B cell (primary cell): ENCODE data around the gene ADGRV1. TPM values are rescaled to one million over a fixed set of nuclear protein-coding genes. Genes with fewer than 3 reads are reported as not detected.

Experiments
- ATAC-seq: fragments of 200-7000 bp; cut with Tn5 transposase; one replicate; pipeline ENCODE4 v1.10.0; 2021; ENCODE audit warnings: low read depth, mild to moderate bottlenecking, moderate number of reproducible peaks, moderate library complexity
- CTCF ChIA-PET: fragments of 350-600 bp; sonication (Branson Sonifier 250); formaldehyde crosslinking; loops from one replicate; lab custom pipeline; 2021; ENCODE audit warnings: antibody characterized with exemption, inconsistent platforms; lab: Charles Lee
- POLR2A ChIA-PET: fragments of 350-600 bp; sonication (Branson Sonifier 250); formaldehyde crosslinking; loops from one replicate; lab custom pipeline; 2021; ENCODE audit warnings: antibody characterized with exemption; lab: Charles Lee
- DNase-seq: peaks from one replicate; pipeline ENCODE4 v3.0.0; 2013
- H2AFZ ChIP-seq: 2 replicates; pipeline ENCODE4 v1.6.1; 2012; ENCODE audit warnings: mild to moderate bottlenecking, low read depth, low read length; ENCODE audit not compliant: insufficient read depth, poor library complexity, severe bottlenecking
- H3K27ac ChIP-seq, 2 donors: 1 replicate in 1 of 2; 2 replicates in 1 of 2; pipeline ENCODE4 v1.5.1; 2012 to 2013; ENCODE audit warnings: low read length in 2 of 2, mild to moderate bottlenecking in 2 of 2, moderate library complexity in 1 of 2
- H3K27me3 ChIP-seq, 4 experiments: fragments of 200-600 bp in 1 of 4; sonication (generic) in 1 of 4; replicated peaks in 1 of 4; 1 replicate in 2 of 4; 2 replicates in 2 of 4; pipeline versions ENCODE4 v1.6.1 to v1.7.0; 2013 to 2016; ENCODE audit warnings: low read length in 3 of 4, mild to moderate bottlenecking in 2 of 4, mixed read lengths in 1 of 4, moderate library complexity in 1 of 4; ENCODE audit not compliant: insufficient read depth in 4 of 4, control insufficient read depth in 3 of 4; ENCODE audit errors: control extremely low read depth in 1 of 4
- H3K36me3 ChIP-seq, 2 experiments: replicated peaks in 1 of 2; 1 replicate in 1 of 2; 2 replicates in 1 of 2; pipeline versions ENCODE4 v1.6.1 to v1.7.1; 2013; ENCODE audit warnings: low read length in 1 of 2; ENCODE audit not compliant: insufficient read depth in 2 of 2, control insufficient read depth in 1 of 2; ENCODE audit errors: control extremely low read depth in 1 of 2, extremely low read depth in 1 of 2
- H3K4me1 ChIP-seq, 2 donors: fragments of 200-600 bp in 1 of 2; sonication (generic) in 1 of 2; 1 replicate in 1 of 2; 2 replicates in 1 of 2; pipeline versions ENCODE4 v1.5.1 to v1.6.1; 2013 to 2017; ENCODE audit warnings: low read length in 2 of 2; ENCODE audit not compliant: control insufficient read depth in 2 of 2, insufficient read depth in 2 of 2
- H3K4me2 ChIP-seq: replicated peaks from 2 replicates; pipeline ENCODE3; 2012; ENCODE audit warnings: mild to moderate bottlenecking, low read depth, low read length; ENCODE audit not compliant: poor library complexity, severe bottlenecking
- H3K4me3 ChIP-seq, 5 experiments: fragments of 200-600 bp in 1 of 5; sonication (generic) in 1 of 5; 1 replicate in 3 of 5; 2 replicates in 2 of 5; pipeline versions ENCODE4 v1.5.1 to v1.7.0; 2011 to 2016; ENCODE audit warnings: low read length in 4 of 5, mild to moderate bottlenecking in 4 of 5, low read depth in 2 of 5, control low read depth in 1 of 5, moderate library complexity in 1 of 5; ENCODE audit not compliant: insufficient read depth in 1 of 5; ENCODE audit errors: control extremely low read depth in 1 of 5, extremely low read depth in 1 of 5
- H3K79me2 ChIP-seq: fragments of 200-600 bp; sonication (generic); one replicate; pipeline ENCODE4 v1.6.0; 2016; ENCODE audit warnings: low read length; ENCODE audit not compliant: control insufficient read depth, insufficient read depth
- H3K9ac ChIP-seq: fragments of 200-600 bp; sonication (generic); 2 replicates; pipeline ENCODE4 v1.6.1; 2017; ENCODE audit warnings: mild to moderate bottlenecking, low read length, moderate library complexity
- H3K9me3 ChIP-seq, 3 donors: one replicate each; pipeline versions ENCODE4 v1.6.1 to v1.7.1; 2013; ENCODE audit warnings: low read length in 2 of 3; ENCODE audit not compliant: control insufficient read depth in 2 of 3, insufficient read depth in 1 of 3; ENCODE audit errors: control extremely low read depth in 1 of 3
- H4K20me1 ChIP-seq: 2 replicates; pipeline ENCODE4 v1.6.0; 2012; ENCODE audit warnings: mild to moderate bottlenecking, low read length; ENCODE audit not compliant: insufficient read depth, control insufficient read depth, poor library complexity, severe bottlenecking
- H3K27ac Mint-ChIP-seq: one replicate; pipeline ENCODE4 v1.8.0; 2021; ENCODE audit warnings: mixed read lengths
- H3K27me3 Mint-ChIP-seq: one replicate; pipeline ENCODE4 v1.8.0; 2021; ENCODE audit warnings: mixed read lengths
- H3K4me1 Mint-ChIP-seq: one replicate; pipeline ENCODE4 v1.8.0; 2021; ENCODE audit warnings: mixed read lengths
- H3K4me3 Mint-ChIP-seq: one replicate; pipeline ENCODE4 v1.8.0; 2021; ENCODE audit warnings: mixed read lengths
- H3K9me3 Mint-ChIP-seq: one replicate; pipeline ENCODE4 v1.8.0; 2022; ENCODE audit warnings: mixed read lengths; ENCODE audit not compliant: insufficient read depth
- CTCF ChIP-seq: fragments of 200-600 bp; IDR thresholded peaks from one replicate; pipeline ENCODE4 v1.8.0; 2022; ENCODE audit warnings: antibody characterized with exemption, mild to moderate bottlenecking
- EZH2 ChIP-seq: IDR thresholded peaks from 2 replicates; pipeline ENCODE4 v1.6.1; 2012; ENCODE audit warnings: borderline replicate concordance, low read depth, mild to moderate bottlenecking, moderate library complexity, low read length; ENCODE audit not compliant: insufficient read depth, poor library complexity, severe bottlenecking
- WGBS: methylation state at CpG from one replicate; pipeline ENCODE4 v1.1.5; 2013; ENCODE audit warnings: missing lambda C conversion rate; ENCODE audit not compliant: insufficient coverage; 5-methylcytosine and 5-hydroxymethylcytosine counted together
- intact Hi-C: fragments of 100-400 bp; cut with micrococcal nuclease; formaldehyde crosslinking; loops from one replicate; pipeline ENCODE4 v1.10.0; 2022
- polyA plus RNA-seq: library from polyadenylated mRNA; depleted of rRNA; stranded (reverse); fragments of >200 nt; gene quantifications from 2 replicates; pipeline ENCODE4 v1.2.3, GENCODE V29; 2012
- total RNA-seq, 2 donors: library from RNA; stranded (reverse); fragments of 120-200 nt in 1 of 2; gene quantifications; 1 replicate in 1 of 2; 2 replicates in 1 of 2; pipeline versions ENCODE4 v1.2.3 to v1.2.4, GENCODE V29; 2013 to 2022

The ADGRV1 gene
- total and polyA plus RNA-seq, 2 donors (not counting 1 experiment from before 2014, with no cell fraction given): 0.07 TPM; not detected in 1

GRCh38 chr5:91179018-91179417 lies 620.4 kb downstream of the ADGRV1 start:
- intact Hi-C loops: no loop called here
- H3K27me3 ChIP-seq: no peaks in the 10 kb centered on the region
- no peaks in the 10 kb centered on the region for H3K27me3 Mint-ChIP-seq
- ATAC-seq (no peak), DNase-seq (no peak)
- CTCF ChIA-PET: no interaction called here
- H3K9ac ChIP-seq: no peak overlapping the region
- no peaks in the 10 kb centered on the region for H3K9me3 Mint-ChIP-seq
- no peak overlapping the region for H3K4me2 ChIP-seq
- H2AFZ ChIP-seq: no peak overlapping the region
- no peaks in the 10 kb centered on the region for H3K36me3 ChIP-seq
- no peak overlapping the region for H3K27ac ChIP-seq
- peaks cover 19 to 20% of the 10 kb centered on the region in 2 donors for H3K4me1 ChIP-seq
- peaks cover 0 to 5% (median 0%) of the 10 kb centered on the region in 3 donors for H3K9me3 ChIP-seq
- no CpG with 5 or more reads among the region's 1 CpG for WGBS
- peaks cover 22% of the 10 kb centered on the region for H3K4me1 Mint-ChIP-seq
- POLR2A ChIA-PET: no interaction called here
- no peaks in the 10 kb centered on the region for H3K79me2 ChIP-seq
- TF ChIP-seq EZH2 (no peak), CTCF (no peak)
- no peak overlapping the region for H3K27ac Mint-ChIP-seq
- H3K4me3 Mint-ChIP-seq: no peak overlapping the region
- H4K20me1 ChIP-seq: no peaks in the 10 kb centered on the region
- H3K4me3 ChIP-seq: no peak overlapping the region

- Histone ChIP-seq H3K9ac (no peak overlapping the region), H3K9me3 (peaks cover 0 to 5% (median 0%) of the 10 kb centered on the region in 3 donors), H3K36me3 (no peaks in the 10 kb centered on the region), H3K4me2 (no peak overlapping the region), H4K20me1 (no peaks in the 10 kb centered on the region), H3K4me1 (peaks cover 19 to 20% of the 10 kb centered on the region in 2 donors), H3K79me2 (no peaks in the 10 kb centered on the region), H2AFZ (no peak overlapping the region), H3K27ac (no peak overlapping the region), H3K27me3 (no peaks in the 10 kb centered on the region), H3K4me3 (no peak overlapping the region)
- no peaks in the 10 kb centered on the region for H3K27me3 Mint-ChIP-seq
- no peak overlapping the region for H3K4me3 Mint-ChIP-seq
- no peaks in the 10 kb centered on the region for H3K9me3 Mint-ChIP-seq
- ChIA-PET CTCF (interaction anchor here (0.9 to 4.6 kb wide), 2 partner anchors 74 to 205 kb away, joined by 3 to 32 read pairs; no protein-coding TSS in a partner anchor), POLR2A (no interaction called here)
- TF ChIP-seq EZH2: no peak
- no peak for TF ChIP-seq CTCF
- peaks cover 23% of the 10 kb centered on the region for H3K4me1 Mint-ChIP-seq
- no peak overlapping the region for H3K27ac Mint-ChIP-seq
- 100% methylated on average over 4 of the region's 5 CpGs for WGBS
- no peak for ATAC-seq
- DNase-seq: no peak
- intact Hi-C loops: no loop called here
Observed at GRCh38 chr5:91180506-91180905, 621.9 kb downstream of the ADGRV1 start.
